PFSK-1 (cell line): ENCODE data around the gene CDKL1.

Experiments used
- FOXP2 ChIP-seq: optimal IDR thresholded peaks from 2 replicates; pipeline ENCODE3; 2011; ENCODE audit warnings: borderline replicate concordance, control low read depth, inconsistent platforms; ENCODE audit not compliant: insufficient read depth; ENCODE audit errors: extremely low read length, extremely low read depth
- POLR2AphosphoS5 ChIP-seq: IDR thresholded peaks from 2 replicates; pipeline ENCODE4 v1.6.1; 2012; ENCODE audit warnings: low read depth, mild to moderate bottlenecking, control low read depth, low read length, moderate library complexity
- SIN3A ChIP-seq: IDR thresholded peaks from 2 replicates; pipeline ENCODE4 v1.6.1; 2012; ENCODE audit warnings: mild to moderate bottlenecking, low read length, moderate library complexity, borderline replicate concordance; ENCODE audit not compliant: insufficient read depth
- TAF1 ChIP-seq: IDR thresholded peaks from 2 replicates; pipeline ENCODE4 v1.6.1; 2012; ENCODE audit warnings: low read length, control low read depth, borderline replicate concordance; ENCODE audit not compliant: insufficient read depth
- TF ChIP-seq, protein P1 (sequence below), 2 experiments: IDR thresholded peaks; 2 replicates each; pipeline versions ENCODE4 v1.6.1 to v1.8.0; 2011 to 2012; ENCODE audit warnings: low read depth in 2 of 2, low read length in 2 of 2, control low read depth in 1 of 2, inconsistent platforms in 1 of 2, mild to moderate bottlenecking in 1 of 2, moderate library complexity in 1 of 2; ENCODE audit not compliant: insufficient read depth in 1 of 2

- TF ChIP-seq POLR2AphosphoS5 (no peak), SIN3A (no peak), FOXP2 (no peak), TAF1 (no peak)
- TF ChIP-seq, protein P1, sequence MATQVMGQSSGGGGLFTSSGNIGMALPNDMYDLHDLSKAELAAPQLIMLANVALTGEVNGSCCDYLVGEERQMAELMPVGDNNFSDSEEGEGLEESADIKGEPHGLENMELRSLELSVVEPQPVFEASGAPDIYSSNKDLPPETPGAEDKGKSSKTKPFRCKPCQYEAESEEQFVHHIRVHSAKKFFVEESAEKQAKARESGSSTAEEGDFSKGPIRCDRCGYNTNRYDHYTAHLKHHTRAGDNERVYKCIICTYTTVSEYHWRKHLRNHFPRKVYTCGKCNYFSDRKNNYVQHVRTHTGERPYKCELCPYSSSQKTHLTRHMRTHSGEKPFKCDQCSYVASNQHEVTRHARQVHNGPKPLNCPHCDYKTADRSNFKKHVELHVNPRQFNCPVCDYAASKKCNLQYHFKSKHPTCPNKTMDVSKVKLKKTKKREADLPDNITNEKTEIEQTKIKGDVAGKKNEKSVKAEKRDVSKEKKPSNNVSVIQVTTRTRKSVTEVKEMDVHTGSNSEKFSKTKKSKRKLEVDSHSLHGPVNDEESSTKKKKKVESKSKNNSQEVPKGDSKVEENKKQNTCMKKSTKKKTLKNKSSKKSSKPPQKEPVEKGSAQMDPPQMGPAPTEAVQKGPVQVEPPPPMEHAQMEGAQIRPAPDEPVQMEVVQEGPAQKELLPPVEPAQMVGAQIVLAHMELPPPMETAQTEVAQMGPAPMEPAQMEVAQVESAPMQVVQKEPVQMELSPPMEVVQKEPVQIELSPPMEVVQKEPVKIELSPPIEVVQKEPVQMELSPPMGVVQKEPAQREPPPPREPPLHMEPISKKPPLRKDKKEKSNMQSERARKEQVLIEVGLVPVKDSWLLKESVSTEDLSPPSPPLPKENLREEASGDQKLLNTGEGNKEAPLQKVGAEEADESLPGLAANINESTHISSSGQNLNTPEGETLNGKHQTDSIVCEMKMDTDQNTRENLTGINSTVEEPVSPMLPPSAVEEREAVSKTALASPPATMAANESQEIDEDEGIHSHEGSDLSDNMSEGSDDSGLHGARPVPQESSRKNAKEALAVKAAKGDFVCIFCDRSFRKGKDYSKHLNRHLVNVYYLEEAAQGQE (IDR thresholded peaks at IDR 0.05; ENCODE audit: insufficient read depth in 1 of 2, low read depth in 2 of 2, low read length in 2 of 2) = no peak
These were observed 62.5 kb downstream of the CDKL1 start for GRCh38 chr14:50334211-50334610.
